MCF 10A (cell line): ENCODE results near the gene RAB4A. TPM values are rescaled to one million over a fixed set of nuclear protein-coding genes. Genes with fewer than 3 reads are reported as not detected.

Source experiments
- BruUV-seq: library from RNA; stranded (reverse); fragments of 400-500 nt; replicated peaks from 2 replicates; lab custom pipeline; 2021; lab: Mats Ljungman, UMichigan
- CTCF ChIA-PET: fragments of 300-600 bp; sonication (Branson Sonifier 250); formaldehyde crosslinking; extraction: SDS; loops from one replicate; lab custom pipeline; 2021; ENCODE audit warnings: antibody characterized with exemption, inconsistent platforms; lab: Yijun Ruan, JAX
- POLR2A ChIA-PET: fragments of 300-600, 350-650 bp; sonication (Branson Sonifier 250); formaldehyde crosslinking; extraction: SDS; loops from one replicate; lab custom pipeline; 2020; ENCODE audit warnings: antibody characterized with exemption, inconsistent platforms; lab: Yijun Ruan, JAX
- DNase-seq: peaks from one replicate; pipeline ENCODE4 v3.0.0-alpha.2; 2018; ENCODE audit not compliant: unreplicated experiment
- H3K27ac Mint-ChIP-seq: one replicate; pipeline ENCODE4 v1.8.0; 2022; ENCODE audit warnings: mild to moderate bottlenecking, low read depth, mixed read lengths; ENCODE audit not compliant: unreplicated experiment
- H3K27me3 Mint-ChIP-seq: one replicate; pipeline ENCODE4 v1.8.0; 2022; ENCODE audit warnings: mixed read lengths; ENCODE audit not compliant: insufficient read depth, unreplicated experiment
- H3K36me3 Mint-ChIP-seq: one replicate; pipeline ENCODE4 v1.8.0; 2022; ENCODE audit warnings: mild to moderate bottlenecking, moderate library complexity, mixed read lengths; ENCODE audit not compliant: insufficient read depth, unreplicated experiment
- H3K4me1 Mint-ChIP-seq: one replicate; pipeline ENCODE4 v1.8.0; 2022; ENCODE audit warnings: mixed read lengths; ENCODE audit not compliant: insufficient read depth, unreplicated experiment
- H3K4me3 Mint-ChIP-seq: one replicate; pipeline ENCODE4 v1.8.0; 2022; ENCODE audit warnings: mild to moderate bottlenecking, moderate library complexity, mixed read lengths; ENCODE audit not compliant: unreplicated experiment
- H3K9me3 Mint-ChIP-seq: one replicate; pipeline ENCODE4 v1.8.0; 2022; ENCODE audit warnings: mixed read lengths; ENCODE audit not compliant: unreplicated experiment
- intact Hi-C: fragments of 100-400 bp; cut with micrococcal nuclease; formaldehyde crosslinking; loops from 2 replicates; pipeline ENCODE4 v1.14.1; 2022
- total RNA-seq: library from RNA; stranded (reverse); gene quantifications from 2 replicates; pipeline ENCODE4 v1.2.3, GENCODE V29; 2022
- TF ChIP-seq, protein P1 (sequence below): fragments of 200-600 bp; IDR thresholded peaks from one replicate; pipeline ENCODE4 v1.8.0; 2022; ENCODE audit warnings: antibody characterized with exemption, mild to moderate bottlenecking; ENCODE audit not compliant: unreplicated experiment

RAB4A gene
- total RNA-seq, 1 experiment from 2014 or later: 87.4 TPM

DNA sequence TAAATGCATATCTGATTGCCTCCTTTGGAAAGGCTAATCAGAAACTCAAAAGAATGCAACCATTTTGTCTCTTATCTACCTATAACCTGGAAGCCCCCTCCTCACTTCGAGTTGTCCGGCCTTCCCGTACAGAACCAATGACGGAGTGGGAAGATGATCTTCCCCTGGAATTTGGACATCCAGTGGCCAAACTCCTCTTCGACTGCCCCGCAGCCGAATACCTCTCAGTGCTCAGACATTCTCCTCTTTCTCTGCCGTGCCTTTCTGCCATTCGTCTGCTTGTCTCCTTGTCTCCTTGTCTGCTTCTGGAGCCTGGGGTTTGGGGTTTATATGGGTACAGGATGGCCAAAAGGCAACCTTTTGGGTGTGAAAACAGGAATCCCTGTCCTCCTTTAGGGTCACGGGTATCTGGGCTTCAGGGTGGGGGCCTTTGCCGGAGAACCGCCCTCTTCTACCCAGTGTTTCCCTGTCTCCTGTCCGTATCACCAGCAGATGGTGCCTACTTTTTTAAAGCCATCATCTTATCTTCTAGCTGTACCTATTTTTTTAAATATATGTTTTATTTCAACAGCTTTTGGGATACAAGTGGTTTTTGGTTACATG lies 35.9 kb upstream of the RAB4A start:
- TF ChIP-seq, protein P1, sequence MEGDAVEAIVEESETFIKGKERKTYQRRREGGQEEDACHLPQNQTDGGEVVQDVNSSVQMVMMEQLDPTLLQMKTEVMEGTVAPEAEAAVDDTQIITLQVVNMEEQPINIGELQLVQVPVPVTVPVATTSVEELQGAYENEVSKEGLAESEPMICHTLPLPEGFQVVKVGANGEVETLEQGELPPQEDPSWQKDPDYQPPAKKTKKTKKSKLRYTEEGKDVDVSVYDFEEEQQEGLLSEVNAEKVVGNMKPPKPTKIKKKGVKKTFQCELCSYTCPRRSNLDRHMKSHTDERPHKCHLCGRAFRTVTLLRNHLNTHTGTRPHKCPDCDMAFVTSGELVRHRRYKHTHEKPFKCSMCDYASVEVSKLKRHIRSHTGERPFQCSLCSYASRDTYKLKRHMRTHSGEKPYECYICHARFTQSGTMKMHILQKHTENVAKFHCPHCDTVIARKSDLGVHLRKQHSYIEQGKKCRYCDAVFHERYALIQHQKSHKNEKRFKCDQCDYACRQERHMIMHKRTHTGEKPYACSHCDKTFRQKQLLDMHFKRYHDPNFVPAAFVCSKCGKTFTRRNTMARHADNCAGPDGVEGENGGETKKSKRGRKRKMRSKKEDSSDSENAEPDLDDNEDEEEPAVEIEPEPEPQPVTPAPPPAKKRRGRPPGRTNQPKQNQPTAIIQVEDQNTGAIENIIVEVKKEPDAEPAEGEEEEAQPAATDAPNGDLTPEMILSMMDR: no peak
- H3K4me3 Mint-ChIP-seq: no peak overlapping the region
- intact Hi-C loops: no loop called here
- no peaks in the 10 kb centered on the region for H3K9me3 Mint-ChIP-seq
- no peaks in the 10 kb centered on the region for H3K36me3 Mint-ChIP-seq
- no peak overlapping the region for H3K27ac Mint-ChIP-seq
- peaks cover 53% of the 10 kb centered on the region for H3K4me1 Mint-ChIP-seq
- BruUV-seq: no TSS peak
- ChIA-PET POLR2A (interaction anchor here (0.6 to 10.2 kb wide), 5 partner anchors 9 to 246 kb away, joined by 3 to 126 read pairs (median 4); no protein-coding TSS in a partner anchor), CTCF (interaction anchor here (0.6 to 4.4 kb wide), 4 partner anchors 12 to 563 kb away, joined by 3 to 34 read pairs (median 4); no protein-coding TSS in a partner anchor)
- H3K27me3 Mint-ChIP-seq: no peaks in the 10 kb centered on the region
- DNase-seq: no peak

DNA sequence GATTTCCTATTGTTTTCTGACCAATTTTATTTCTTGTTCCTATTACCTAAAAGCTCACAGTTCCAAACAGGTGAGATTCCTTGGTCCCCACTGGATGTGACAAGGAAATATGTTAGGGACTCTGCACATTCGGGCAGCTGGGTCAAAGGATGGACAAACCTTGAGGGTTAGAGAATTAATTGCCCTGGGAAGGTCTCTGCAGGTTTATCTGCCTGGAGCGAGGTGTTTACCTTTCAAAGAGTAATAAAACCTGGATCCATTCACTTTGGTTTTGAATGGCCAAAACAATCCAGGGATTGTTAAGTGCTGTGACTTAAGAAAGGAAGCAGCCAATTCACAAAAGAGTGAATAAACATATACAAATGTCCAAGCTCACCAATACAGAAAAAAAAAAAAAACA lies 33.6 kb upstream of the RAB4A start:
- intact Hi-C loops: no loop called here
- CTCF ChIA-PET: interaction anchor here (0.7 to 5.9 kb wide), 9 partner anchors 8 to 573 kb away, joined by 3 to 68 read pairs (median 5); no protein-coding TSS in a partner anchor
- no TSS peak for BruUV-seq
- H3K4me3 Mint-ChIP-seq: no peak overlapping the region
- H3K36me3 Mint-ChIP-seq: no peaks in the 10 kb centered on the region
- H3K27ac Mint-ChIP-seq: no peak overlapping the region
- H3K9me3 Mint-ChIP-seq: no peaks in the 10 kb centered on the region
- POLR2A ChIA-PET: interaction anchor here (0.7 to 5.8 kb wide), 16 partner anchors 8 to 395 kb away, joined by 3 to 88 read pairs (median 4); partner anchors contain the start of gene NUP133
- H3K4me1 Mint-ChIP-seq: peaks cover 29% of the 10 kb centered on the region
- H3K27me3 Mint-ChIP-seq: no peaks in the 10 kb centered on the region
- DNase-seq: no peak
- TF ChIP-seq, protein P1: no peak

DNA sequence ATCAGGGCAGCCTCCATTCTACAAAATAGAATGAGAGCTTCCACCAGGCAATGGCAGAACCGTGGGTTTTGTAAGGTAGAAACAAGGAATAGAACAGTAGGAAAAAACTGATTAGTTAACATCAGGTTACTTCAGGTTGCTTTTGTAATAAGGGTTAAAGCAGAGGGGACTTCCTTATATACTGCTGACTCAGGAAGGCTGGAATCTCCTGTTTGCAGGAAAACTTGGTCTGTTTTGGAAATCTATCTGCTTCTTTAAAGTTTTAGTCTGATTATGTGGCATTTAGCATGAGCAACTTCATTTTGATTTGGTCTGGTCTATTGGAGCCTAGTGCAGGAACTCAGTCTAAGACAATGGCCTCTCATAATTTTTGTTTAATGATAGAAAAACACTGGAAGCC lies 32.7 kb upstream of the RAB4A start:
- no peak for DNase-seq
- Mint-ChIP-seq H3K36me3 (no peaks in the 10 kb centered on the region), H3K9me3 (peaks cover under 1% of the 10 kb centered on the region), H3K27me3 (no peaks in the 10 kb centered on the region), H3K4me1 (peaks cover 25% of the 10 kb centered on the region), H3K27ac (peak overlapping the region; percentile 92), H3K4me3 (no peak overlapping the region)
- TSS peak; percentile 99 for BruUV-seq
- ChIA-PET CTCF (interaction anchor here (0.6 to 5.9 kb wide), 9 partner anchors 9 to 749 kb away, joined by 3 to 68 read pairs (median 3); no protein-coding TSS in a partner anchor), POLR2A (interaction anchor here (0.6 to 5.8 kb wide), 24 partner anchors 9 to 892 kb away, joined by 3 to 88 read pairs (median 4); partner anchors contain the start of genes NUP133 and RAB4A)
- TF ChIP-seq, protein P1: no peak
- intact Hi-C loops: no loop called here

DNA sequence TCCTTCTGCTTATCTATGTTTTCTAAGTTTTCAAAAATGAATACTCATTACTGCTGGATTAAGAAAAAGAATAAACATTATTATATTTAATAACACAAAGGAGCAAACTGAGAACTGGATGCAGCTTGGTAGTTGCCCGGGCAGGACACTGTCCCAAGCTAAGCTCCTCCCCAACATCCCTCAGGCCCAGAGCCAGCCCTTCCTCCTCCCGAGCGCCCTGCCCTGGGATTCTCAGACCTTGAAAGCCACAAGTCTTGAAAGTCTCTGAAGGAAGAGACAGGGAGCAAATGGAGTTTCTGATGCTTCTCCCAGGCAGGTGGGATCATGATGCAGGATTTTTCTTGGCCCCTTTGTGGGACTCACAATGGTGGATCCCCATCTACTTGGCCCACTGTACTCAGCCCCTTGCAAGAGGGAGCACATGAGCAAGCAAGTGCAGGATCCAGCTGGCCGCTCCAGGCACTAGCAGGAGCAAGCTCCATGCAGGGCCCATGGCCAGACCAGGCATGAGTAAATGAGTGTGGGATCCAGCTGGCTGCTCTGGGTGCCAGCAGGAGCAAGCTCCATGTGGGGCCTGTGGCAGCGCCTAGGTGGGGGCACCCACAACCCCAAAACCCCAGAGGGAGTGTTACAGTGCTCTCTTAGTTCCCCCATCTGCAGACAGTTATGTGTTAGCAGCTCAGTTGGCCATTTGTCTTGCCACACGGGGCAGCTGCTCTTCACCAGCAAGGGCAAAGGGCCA lies 32.1 kb upstream of the RAB4A start:
- POLR2A ChIA-PET: interaction anchor here (0.6 to 5.8 kb wide), 22 partner anchors 9 to 592 kb away, joined by 3 to 88 read pairs (median 4); partner anchors contain the start of genes NUP133 and RAB4A
- Mint-ChIP-seq H3K4me1 (peaks cover 20% of the 10 kb centered on the region), H3K4me3 (no peak overlapping the region), H3K9me3 (peaks cover 7% of the 10 kb centered on the region), H3K27ac (peak overlapping the region; percentile 92), H3K36me3 (no peaks in the 10 kb centered on the region), H3K27me3 (no peaks in the 10 kb centered on the region)
- peak; percentile 78 for DNase-seq
- TSS peak; percentile 27 for BruUV-seq
- intact Hi-C loops: no loop called here
- TF ChIP-seq, protein P1: no peak
- CTCF ChIA-PET: interaction anchor here (0.6 to 5.9 kb wide), 12 partner anchors 10 to 574 kb away, joined by 3 to 68 read pairs (median 4); partner anchors contain the start of gene RHOU
